Pons (tissue), 1 donor: ENCODE data around the gene IGFLR1.
"Not testable (repeated sequence)": the region's sequence is repeated elsewhere in the genome, so short reads cannot be mapped to it uniquely, and the experiment has no call there.

Experiments
- DNase-seq: peaks from one replicate; pipeline ENCODE4 v3.0.0-alpha.2; 2016; ENCODE audit warnings: low spot score

Gene IGFLR1

DNA sequence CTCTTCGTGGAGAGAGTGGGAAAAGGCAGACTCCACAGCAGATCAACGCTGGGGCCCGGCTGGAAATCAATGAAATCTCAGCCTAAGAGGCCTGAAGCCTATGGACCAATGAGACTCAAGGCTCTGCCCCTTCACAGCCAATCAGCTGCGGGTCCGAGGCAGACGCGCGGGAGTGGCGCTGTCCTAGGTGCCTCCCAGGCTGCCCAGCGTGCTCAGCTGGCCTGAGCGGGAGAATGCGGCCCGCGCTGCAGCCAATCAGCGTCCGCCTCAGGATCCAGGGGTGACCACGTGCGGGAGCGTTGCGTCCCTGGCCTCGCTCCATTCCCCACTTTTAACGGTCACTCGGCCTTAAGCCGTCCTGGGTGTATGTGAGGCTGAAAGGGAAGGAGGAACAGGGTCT lies 38.0 kb downstream of the IGFLR1 start, which contains the start of gene ZBTB32:
Gene ZBTB32, plus strand, starts transcription at position 341 of the 400 bp plus-strand sequence. CDS start 10,069 bp downstream, outside the sequence.
- DNase-seq, result no peak

DNA sequence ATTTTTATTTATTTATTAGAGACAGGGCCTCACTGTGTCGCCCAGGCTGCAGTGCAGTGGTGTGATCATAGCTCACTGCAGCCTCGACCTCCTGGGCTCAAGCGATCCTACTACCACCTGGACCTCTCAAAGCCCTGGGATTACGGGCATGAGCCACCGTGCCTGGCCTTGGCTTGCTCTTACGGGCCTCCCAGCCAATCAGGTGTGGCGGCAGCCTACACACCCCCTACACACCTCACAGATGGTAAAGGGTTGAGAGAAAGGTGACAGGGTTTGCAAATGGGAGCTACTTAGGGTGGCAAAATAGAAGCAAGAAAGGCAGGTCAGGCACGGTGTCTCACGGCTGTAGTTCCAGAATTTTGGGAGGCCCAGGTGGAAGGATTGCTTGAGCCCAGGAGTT lies 38.9 kb downstream of the IGFLR1 start:
- no peak for DNase-seq

DNA sequence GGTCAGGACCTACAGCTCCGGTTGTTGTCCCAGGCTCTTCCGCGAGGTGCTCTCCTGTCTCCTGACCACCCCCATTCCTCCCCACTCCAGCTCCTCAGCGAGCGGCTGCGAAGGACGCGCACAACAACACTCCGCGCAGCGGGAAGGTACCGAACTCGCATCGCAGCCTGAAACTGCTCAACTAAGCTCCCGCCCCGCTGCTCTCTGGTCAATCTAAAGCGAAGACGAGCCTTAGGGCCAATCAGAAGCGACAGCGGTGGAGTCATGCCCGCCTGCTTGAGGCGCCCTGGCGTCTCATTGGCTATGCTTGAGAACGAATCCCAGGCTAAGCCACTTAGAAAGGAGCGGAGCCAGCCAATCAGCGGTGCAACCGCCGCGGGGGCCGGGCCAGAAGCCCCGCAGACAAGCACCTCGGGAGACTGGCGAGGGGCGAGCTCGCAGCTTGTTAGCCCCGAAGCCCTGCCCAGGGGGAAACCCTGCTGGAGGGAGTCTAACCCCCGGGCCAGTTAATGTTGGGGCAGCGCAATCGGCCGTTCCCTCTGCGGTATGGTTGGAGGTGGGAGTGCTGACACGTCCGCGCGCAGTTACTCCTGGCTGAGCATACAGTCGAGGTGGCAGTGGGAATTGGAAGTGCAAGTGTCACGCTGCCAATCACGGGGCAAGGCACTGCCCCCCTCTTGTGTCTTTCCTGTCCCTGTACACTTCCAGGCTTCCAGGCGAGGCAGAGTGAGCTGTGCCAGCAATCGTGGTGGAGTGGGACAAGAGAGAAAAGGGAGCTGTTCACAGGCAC lies 39.8 kb downstream of the IGFLR1 start:
- DNase-seq, result peak; percentile 99

DNA sequence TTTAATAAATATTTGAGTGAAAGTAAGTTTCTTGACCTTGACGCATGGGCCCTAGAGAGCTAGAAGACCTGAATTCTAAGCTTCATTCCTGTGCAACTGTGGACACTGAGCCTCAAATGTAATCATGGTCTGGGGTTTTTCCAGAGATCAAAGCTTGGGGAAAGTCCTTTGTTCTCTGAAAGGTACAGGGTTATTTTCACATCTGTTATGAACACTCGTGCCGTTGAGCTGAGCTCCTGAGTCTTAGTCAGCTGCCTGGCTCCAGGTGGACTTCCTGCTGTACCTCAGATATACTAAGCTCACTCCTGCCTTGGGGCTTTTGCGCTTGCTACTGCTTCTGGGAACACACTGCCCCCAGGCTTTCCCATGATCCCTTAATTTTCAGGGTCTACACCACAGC lies 45.4 kb downstream of the IGFLR1 start:
- no peak for DNase-seq

DNA sequence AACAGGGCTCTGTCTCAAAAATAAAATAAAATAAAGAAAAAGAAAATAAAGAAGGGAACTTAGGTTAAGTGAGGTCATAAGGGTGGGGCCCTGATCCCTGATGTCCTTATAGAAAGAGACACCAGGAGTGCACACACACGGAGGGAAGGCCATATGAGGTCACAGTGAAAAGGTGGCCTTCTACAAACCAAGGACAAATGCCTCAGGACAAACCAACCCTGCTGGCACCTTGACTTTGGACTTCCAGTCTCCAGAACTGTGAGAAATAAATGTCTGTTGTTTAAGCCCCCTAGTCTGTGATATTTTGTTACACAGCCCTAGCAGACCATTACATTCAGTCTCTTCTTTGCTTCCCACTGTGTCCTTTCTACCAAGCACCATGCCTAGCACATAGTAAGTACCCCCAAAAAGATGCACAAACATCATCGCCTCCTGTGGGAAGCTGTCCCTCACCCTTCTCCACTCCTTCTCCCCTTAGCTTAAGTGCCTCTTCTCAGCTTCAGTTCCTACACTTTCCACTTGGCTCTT lies 46.3 kb downstream of the IGFLR1 start:
- DNase-seq, result no peak

DNA sequence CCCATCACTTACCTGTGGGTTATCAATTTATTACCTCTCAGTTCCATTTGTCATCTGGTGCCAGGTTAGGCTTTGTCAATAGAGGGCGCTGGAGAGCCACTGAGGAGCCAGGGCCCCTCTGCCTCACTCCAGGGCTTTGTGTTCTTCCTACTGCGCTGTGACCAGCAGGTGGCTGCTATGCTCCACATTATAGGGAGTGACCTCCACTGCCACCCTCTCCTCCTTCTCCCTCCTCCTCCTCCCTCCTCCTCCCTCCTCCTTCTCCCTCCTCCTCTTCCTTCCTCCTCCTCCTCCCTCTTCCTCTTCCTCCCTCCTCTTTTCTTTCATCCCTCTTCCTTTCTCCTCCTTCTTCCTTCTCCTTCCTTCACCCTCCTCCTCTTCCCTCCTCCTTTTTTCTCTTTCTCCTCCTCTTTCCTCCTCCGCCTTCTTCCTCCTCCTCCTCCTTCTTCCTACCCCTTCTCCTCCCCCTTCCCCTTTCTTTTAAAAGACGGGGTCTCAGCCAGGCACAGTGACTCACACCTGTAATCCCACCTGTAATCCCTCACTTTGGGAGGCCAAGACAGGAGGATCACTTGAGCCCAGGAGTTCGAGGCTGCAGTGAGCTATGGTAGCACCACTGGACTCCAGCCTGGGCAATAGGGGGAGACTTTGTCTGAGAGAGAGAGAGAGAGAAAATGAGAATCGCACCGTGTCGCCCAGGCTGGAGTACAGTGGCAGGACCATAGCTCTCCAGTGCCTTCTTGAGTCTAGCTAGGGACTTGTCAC lies 48.2 kb downstream of the IGFLR1 start:
- DNase-seq, result peak; percentile 94

DNA sequence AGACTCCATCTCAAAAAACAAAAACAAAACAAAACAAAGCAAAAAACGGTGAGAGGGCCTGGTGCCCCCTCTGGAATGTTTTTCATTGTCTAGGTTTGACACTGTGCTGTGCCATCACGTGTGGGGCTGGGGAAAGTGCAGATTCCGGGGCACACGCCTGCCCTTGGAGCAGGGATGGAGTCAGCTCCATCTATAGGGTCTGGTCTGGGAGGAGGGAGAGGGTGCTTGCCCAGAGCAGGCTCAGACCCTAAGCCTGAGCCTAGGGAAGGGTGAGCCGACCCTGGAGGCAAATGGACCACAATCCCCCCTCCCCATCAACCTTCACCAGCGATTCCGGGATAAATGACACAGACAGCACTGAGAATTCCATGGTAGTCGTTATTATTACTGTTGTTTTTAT lies 48.8 kb downstream of the IGFLR1 start:
- DNase-seq, result no peak

DNA sequence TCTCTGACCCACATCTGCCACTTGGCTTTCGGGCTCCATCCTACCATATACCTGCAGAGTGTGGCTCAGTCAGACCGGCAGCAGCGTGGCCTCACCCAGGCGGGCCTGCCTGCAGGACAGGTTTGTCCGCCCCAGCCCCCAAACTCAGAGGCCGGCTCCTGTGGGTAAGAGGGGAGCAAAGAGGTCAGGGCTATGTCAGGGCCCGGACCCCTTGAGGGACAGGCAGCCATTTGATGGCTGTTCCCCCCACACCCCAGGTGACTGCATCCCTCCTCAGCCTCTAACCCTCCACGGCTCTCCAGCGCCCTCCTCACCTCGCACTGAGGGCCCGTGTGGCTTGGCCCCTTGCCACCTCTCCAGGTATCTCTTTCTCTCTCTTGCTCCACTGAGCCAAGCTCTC lies 50.2 kb downstream of the IGFLR1 start:
- no peak for DNase-seq

DNA sequence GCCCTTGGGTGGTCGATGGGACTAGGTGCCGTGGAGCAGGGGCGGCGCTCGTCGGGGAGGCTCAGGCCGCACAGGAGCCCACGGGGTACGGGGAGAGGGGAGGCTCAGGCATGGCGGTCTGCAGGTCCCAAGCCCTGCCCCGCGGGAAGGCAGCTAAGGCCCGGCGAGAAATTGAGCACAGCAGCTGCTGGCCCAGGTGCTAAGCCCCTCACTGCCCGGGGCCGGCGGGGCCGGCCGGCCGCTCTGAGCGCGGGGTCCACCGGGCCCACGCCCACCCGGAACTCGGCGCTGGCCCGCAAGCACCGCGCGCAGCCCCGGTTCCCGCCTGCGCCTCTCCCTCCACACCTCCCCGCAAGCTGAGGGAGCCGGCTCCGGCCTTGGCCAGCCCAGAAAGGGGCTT lies 51.1 kb downstream of the IGFLR1 start:
- DNase-seq, result not testable (repeated sequence)

DNA sequence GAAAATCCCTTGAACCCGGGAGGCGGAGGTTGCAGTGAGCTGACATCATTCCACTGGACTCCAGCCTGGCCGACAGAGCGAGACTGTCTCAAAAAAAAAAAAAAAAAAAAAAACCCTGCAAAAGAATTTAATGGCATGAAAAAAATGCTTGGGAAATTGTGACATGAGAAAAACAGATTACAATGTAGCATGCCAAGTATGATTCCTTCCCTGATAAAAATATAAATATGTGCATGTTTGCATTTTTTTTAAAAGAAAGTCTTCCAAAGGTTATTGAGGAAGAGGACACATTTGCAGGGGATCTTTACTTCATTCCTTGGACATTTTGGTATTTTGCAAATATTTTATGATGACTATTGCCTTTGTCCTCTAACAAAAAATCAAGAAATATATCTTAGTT lies 52.4 kb downstream of the IGFLR1 start:
- no peak for DNase-seq
